Stimulated activated CD8-positive, alpha-beta memory T cell treated with anti-CD3 and anti-CD28 coated beads, Interleukin-15, amount 100 ng/mL, for 24 hours (primary cell): ENCODE results near the gene AMH.
"Not testable (repeated sequence)": the region's sequence is repeated elsewhere in the genome, so short reads cannot be mapped to it uniquely, and the experiment has no call there.

Experiments
- DNase-seq: peaks from one replicate; pipeline ENCODE4 v3.0.0-alpha.2; 2020; ENCODE audit warnings: low read depth

Gene AMH

DNA sequence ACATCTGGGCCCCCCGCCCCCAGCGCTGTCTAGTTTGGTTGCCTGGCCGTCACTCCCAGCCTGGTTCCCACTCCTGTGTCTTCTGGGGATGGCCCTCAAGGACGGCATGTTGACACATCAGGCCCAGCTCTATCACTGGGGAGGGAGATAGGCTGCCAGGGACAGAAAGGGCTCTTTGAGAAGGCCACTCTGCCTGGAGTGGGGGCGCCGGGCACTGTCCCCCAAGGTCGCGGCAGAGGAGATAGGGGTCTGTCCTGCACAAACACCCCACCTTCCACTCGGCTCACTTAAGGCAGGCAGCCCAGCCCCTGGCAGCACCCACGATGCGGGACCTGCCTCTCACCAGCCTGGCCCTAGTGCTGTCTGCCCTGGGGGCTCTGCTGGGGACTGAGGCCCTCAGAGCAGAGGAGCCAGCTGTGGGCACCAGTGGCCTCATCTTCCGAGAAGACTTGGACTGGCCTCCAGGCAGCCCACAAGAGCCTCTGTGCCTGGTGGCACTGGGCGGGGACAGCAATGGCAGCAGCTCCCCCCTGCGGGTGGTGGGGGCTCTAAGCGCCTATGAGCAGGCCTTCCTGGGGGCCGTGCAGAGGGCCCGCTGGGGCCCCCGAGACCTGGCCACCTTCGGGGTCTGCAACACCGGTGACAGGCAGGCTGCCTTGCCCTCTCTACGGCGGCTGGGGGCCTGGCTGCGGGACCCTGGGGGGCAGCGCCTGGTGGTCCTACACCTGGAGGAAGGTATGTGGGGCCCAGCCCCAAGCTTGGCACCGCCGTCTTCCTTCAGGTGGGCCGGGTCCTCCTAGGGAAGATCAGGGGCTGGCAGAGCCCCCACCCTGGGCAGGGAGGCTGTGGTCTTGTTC is at the start of gene AMH:
TSS of gene AMH (plus strand) at position 314 of the 857 bp plus-strand sequence. CDS start at position 324, 10 bp downstream.
- no peak for DNase-seq

GRCh38 chr19:2199861-2200623 is 49.1 kb upstream of the AMH start:
- no peak for DNase-seq

DNA sequence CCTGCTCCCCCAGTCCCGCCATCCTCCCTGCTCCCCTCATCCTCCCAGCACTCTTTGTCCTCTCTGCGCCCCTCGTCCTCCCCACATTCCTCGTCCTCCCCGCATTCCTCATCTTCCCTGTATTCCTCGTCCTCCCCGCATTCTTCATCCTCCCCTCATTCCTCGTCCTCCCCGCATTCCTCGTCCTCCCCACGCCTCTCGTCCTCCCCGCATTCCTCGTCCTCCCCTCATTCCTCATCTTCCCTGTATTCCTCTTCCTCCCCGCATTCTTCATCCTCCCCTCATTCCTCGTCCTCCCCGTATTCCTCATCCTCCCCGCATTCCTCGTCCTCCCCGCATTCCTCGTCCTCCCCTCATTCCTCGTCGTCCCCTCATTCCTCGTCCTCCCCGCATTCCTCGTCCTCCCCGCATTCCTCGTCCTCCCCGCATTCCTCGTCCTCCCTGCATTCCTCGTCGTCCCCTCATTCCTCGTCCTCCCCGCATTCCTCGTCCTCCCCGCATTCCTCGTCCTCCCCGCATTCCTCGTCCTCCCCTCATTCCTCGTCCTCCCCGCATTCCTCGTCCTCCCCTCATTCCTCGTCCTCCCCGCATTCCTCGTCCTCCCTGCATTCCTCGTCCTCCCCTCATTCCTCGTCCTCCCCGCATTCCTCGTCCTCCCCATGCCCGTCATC is 48.4 kb upstream of the AMH start:
- not testable (repeated sequence) for DNase-seq

DNA sequence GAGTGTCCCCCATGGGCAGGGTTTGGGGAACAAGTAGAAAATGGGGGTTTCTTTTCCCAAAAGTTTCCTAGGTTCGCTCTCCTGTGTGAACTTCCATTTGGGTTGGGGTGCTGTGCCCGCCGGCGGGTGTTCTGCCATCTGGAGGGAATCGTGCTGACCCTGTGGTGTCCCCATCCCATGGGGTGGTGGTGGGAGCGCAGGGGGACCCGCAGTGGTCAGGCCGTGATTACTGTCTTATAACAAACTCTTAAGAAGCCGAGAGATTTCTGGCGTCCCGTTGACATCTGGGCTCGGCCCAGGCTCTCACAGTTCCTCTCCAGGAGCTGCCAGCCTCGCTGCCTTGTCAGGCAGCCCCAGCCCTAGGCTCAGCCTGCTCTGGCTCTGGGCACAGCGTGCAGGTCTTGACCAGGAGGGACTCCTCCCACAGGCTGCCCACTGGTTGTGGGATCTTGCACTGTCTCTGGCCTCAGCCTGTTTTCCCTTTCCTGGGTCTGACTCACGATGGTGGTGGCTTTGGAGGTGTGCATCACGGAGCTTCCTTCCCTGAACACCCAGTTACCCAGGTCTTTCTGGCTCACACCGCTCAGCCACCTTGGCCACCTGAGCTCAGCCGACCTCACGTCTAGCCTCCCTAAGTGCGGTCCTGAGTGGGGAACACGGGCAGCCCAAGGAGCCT is 47.5 kb upstream of the AMH start:
- no peak for DNase-seq

DNA sequence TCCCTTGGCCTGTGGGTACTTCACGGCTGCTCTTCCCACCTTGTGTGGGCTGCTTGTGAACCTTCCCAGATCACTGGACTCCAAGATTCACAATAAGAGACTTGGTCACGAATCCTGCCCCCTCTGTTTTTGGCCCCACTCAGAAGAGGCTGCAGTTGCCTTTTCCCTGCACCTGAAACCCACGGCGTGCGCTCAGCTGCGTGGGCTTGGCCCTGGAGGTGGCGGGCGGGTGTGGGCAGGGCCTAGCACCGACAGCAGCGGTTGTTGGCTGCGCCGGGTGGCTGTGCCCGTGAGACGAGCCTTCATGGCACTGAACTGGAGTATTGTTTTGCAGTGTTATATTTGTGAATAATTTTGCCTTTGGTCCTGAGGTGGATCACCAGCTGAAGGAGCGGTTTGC is 46.8 kb upstream of the AMH start:
- DNase-seq, result no peak

DNA sequence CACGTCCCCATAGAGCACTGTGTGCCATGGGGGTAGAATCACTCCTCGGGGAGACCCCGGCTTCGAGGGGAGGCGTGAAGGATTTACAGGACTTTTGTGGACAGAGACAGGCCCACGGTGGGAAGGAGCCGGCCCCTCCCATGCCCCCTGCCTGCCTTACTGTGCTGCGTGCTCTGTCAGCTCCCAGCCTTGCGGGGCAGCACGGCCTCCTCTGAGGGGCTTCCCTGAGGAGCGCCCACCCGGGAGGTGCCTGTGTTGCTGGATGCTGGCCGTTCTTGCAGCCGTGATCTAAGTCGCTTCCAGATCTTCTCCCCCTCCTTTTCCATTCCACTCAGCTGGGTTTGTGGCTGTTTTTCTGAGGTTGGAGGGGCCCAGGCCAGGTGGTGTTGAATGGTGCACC is 42.1 kb upstream of the AMH start:
- no peak for DNase-seq

GRCh38 chr19:2207991-2208860 is 40.9 kb upstream of the AMH start:
- no peak for DNase-seq

DNA sequence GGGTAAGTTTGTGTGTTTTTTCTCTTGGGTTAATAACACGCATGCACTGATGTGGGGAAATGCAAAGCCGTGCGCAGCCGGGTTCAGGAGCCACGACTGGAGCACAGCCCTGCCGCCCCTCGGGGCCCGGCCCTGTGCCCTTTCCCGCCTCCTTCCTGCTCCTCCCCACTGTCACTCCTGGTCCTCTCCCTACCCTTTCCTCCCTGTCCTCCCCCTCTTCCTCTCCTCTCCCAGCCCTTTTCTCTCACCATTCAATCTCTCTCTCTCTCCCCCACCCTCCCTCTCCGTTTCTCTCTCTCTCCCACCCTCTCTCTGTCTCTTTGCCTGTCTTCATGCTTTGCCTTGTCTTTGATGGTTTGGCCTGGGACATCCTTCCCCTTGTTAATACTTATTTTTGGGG is 40.1 kb upstream of the AMH start:
- DNase-seq, result no peak

GRCh38 chr19:2209408-2209807 is 39.7 kb upstream of the AMH start:
- no peak for DNase-seq

DNA sequence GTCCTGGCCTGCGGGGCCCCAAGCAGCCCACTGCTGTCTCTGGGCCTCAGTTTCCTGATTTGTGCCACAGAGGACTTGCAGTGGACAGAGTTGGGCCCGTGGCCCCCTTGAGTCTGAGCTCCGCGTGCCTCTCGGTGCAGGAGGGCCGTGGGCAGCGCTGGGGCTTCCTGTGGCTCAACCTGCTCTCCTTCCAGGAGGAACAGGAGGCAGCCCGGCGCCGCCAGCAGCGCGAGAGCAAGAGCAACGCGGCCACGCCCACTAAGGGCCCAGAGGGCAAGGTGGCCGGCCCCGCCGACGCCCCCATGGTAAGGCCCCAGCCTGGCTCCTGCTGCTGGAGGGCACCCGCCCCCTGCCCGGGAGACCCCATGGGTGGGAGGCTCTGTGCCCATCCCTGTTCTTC is 38.9 kb upstream of the AMH start:
- no peak for DNase-seq

GRCh38 chr19:2210987-2211740 is 38.0 kb upstream of the AMH start:
- DNase-seq, result no peak

DNA sequence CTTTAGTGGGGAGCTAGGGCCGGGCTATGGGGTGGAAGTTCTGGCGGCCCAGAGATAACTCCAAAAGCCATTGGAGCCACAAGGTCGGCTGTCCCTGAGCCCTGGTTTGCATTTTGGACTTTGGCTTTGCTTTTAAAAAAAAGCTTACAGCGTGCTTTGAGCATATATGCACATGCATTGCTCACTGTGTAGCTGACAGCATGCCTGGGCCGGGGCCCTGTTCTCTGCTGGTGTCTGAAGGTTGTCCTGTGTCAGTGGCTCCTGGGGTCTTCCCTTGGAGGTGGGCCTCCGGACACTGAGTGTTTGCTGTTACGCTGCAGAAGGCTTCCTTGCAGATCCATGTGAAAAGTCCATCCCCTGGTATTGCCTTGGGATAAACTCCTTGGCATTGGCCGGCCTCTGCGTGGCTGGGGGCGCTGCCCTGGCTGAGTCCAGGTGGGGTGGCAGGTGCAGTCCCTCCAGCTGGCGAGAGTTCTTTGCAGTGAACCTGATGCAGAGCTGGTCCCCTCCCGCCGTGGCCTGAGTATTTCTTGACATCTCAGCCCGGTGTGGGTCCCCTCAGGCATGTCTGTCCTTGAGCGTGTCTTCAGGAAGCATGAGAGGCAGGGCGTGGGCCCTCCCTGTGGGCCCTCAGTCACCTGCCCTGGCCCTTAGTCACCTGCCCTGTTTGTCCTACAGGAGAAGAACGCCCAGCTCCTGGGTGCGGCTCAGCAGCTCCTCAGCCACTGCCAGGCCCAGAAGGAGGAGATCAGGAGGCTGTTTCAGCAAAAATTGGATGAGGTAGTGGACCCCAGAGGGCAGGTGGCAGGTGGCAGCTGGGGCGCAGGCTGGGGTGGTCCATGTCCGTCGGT is 36.0 kb upstream of the AMH start:
- DNase-seq, result no peak

DNA sequence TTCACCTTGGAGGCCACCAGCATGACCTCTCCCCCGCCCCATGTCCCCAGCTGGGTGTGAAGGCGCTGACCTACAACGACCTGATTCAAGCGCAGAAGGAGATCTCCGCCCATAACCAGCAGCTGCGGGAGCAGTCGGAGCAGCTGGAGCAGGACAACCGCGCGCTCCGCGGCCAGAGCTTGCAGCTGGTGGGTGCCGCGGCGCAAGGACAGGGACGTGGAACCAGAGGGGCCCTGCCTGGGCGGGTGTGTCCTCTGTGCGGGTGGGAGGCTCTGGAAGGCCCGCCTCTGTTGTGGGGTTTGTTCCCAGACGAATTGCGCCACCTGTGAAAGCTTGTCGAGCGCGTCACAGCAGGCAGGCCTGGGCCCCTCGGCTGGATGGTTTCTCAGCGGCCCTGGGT is 35.3 kb upstream of the AMH start:
- DNase-seq, result no peak

DNA sequence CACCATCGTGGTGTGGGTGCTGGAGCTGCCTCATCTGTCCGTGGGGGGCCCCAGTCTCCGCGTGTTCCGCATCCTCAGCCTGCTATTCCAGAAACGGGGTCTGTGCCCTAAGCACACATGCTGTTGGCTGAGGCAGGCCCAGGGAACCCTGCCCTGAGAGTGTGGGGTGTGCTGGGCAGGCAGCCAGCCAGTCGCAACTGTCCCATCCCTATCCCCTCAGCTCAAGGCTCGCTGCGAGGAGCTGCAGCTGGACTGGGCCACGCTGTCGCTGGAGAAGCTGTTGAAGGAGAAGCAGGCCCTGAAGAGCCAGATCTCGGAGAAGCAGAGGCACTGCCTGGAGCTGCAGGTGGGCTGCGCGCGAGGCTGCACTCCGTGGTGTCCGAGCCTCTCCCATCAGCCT is 34.9 kb upstream of the AMH start:
- no peak for DNase-seq

- DNase-seq, result no peak
Observed at GRCh38 chr19:2215281-2215751, 33.8 kb upstream of the AMH start.

GRCh38 chr19:2216361-2217225 is 32.5 kb upstream of the AMH start:
- DNase-seq, result no peak

- DNase-seq, result no peak
Observed at GRCh38 chr19:2217591-2217990, 31.5 kb upstream of the AMH start.

- no peak for DNase-seq
Observed at GRCh38 chr19:2219726-2220125, 29.4 kb upstream of the AMH start.
